ENCODE measurements around the gene FBXO45.
"Not testable (repeated sequence)": the region's sequence is repeated elsewhere in the genome, so short reads cannot be mapped to it uniquely, and the experiment has no call there.

FBXO45 gene, protein sequence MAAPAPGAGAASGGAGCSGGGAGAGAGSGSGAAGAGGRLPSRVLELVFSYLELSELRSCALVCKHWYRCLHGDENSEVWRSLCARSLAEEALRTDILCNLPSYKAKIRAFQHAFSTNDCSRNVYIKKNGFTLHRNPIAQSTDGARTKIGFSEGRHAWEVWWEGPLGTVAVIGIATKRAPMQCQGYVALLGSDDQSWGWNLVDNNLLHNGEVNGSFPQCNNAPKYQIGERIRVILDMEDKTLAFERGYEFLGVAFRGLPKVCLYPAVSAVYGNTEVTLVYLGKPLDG

DNA sequence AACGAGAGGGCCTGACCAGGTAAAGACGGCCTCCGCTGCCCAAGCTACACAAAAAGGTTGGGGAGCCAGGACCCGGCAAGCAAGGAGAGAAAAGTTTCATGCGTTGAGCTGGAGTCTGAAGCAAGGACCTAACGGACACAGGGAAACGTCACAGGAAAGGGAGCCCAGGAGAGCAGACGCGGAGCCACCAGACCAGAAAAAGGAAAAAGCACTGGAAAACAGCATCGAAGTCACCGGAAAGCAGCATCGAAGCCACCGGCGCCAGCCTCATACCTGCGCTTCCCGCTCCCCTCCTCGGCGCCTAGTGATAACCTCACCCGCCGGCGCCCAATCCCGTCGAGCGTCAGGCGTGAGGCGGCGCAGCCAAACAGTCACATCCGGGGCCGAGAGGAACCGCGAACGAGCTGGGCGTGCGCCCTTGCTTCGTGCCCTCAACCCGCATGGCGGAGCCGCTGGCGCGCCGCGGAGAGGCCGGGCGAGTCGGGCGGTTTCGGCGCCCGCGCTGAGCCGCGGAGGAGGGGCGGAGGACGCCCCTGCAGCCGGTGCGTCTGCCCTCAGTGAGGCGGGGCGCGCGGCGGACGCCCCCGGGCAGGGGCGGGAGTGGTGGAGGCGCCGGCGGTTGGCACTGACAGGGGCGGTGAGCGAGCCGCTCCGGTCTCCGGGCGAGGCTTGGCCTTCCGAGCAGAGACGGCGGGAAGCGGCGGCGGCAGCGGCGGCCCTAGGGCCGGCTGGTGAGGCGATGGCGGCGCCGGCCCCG lies at the start of gene FBXO45, which contains the start of gene WDR53:
Gene FBXO45, plus strand, starts transcription at position 415 of the 757 bp plus-strand sequence. Its CDS starts 325 bp downstream, at position 740.
Gene WDR53, minus strand, starts transcription at position 309 of the 757 bp plus-strand sequence. CDS start 7,079 bp downstream, outside the sequence.
- FAIRE-seq, result peak; percentile 93
- DNase-seq (ENCODE audit: insufficient read length, low spot score), result peak; percentile 97

DNA sequence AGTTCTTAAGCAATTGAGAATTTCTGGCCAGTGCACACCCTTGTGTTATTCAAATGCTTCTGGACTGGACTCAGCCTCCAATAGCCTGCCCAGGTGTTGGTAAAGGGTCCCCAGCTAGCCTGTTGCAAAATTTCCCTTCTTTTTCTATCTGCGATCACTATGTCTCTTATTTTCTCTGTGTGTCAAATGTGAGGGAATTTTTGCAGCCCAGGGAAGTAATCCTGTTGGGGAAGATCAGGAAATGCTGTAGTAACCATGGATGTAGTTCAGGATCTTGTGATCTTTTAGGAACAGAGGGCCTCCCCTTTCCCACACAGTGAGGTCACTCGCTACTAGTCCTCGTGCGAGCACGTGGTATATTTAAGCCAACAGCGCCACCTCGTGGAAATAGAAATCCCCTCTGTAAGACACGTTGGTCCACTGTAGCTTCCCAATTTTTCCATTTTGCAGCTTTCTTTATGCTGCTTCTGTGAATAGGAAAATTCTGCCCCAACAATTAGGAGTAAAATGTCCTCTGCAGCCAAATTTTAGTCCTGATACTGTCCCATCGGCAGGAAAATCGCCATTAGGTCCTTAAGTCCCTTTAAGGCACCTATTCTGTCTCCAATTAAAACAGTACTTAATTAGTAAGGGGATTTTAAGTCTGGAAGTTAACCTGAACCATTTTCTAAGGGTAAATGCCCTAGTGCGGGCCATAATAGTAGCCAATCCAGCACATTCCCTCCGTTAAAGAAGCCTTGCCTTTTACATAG lies 49.3 kb upstream of the FBXO45 start:
- FAIRE-seq (peak; percentile 26), DNase-seq (ENCODE audit: insufficient read length, low spot score) (no peak)

DNA sequence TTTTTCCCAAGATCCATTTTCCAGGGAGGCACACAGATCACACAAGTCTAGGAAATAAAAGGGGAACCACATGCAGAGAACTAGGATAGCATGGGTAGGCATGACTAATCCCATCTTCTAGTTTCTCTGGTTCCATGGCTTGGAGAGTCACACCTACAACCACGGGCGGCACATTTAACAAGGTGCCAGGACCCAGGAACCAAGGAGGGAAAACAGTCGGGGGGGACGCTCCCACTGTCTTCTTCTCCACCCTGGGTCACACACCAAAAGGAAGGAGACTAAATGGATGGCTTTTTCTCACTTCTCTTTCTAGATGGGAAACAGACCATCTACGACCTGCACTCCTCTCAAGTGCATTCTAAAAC lies 48.8 kb upstream of the FBXO45 start:
- DNase-seq (ENCODE audit: insufficient read length, low spot score), result no peak
- FAIRE-seq, result no peak

DNA sequence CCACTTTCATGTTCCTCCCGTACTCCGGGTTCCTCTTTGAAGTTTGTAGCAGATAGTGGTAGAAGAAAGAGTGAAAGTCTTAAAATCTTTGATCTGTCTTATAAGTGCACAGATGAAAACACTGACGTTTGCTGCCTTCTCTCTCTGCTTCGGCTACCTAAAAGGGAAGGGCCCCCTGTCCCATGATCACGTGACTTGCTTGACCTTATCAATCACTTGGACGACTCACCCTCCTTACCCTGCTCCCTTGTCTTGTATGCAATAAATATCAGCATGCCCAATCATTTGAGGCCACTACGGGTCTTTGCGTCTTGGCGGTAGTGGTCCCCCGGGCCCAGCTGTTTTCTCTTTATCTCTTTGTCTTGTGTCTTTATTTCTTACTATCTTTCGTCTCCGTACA lies 47.2 kb upstream of the FBXO45 start:
- not testable (repeated sequence) for FAIRE-seq

DNA sequence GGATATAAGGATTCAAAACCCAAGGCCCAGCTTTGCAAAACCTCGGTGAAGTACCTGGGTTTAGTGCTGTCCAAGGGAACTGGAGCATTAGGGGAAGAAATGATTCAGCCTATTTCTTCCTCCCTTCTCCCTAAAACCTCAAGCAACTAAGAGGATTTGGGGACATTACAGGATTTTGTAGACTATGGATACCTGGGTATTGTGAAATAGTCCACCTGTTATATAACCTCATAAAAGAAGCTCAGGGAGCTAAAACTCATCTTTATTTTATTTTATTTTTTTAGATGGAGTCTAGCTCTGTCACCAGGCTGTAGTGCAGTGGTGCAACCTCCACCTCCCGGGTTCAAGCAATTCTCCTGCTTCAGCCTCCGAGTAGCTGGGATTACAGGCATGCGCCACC lies 44.6 kb upstream of the FBXO45 start:
- DNase-seq (ENCODE audit: insufficient read length, low spot score), result no peak
- FAIRE-seq, result no peak

More for the DNA sequence above, 47.2 kb upstream of the FBXO45 start:
- not testable (repeated sequence) for DNase-seq (ENCODE audit: insufficient read length, low spot score)

DNA sequence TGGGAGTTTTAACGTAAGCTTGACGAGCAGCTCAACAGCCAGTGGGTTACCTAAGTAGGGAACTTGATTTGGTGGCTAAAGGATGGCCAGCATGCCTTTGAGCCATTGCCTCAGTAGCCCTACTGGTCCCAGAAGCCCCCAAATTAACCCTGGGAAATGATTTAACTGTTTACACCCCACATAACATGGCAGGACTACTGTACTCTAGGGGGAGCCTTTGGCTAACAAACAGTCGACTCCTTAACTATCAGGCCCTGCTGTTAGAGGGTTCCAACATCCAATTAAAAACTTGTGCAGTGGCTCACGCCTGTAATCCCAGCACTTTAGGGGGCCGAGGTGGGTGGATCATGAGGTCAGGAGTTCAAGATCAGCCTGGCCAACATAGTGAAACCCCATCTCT lies 43.9 kb upstream of the FBXO45 start:
- DNase-seq (ENCODE audit: insufficient read length, low spot score), result no peak
- no peak for FAIRE-seq

DNA sequence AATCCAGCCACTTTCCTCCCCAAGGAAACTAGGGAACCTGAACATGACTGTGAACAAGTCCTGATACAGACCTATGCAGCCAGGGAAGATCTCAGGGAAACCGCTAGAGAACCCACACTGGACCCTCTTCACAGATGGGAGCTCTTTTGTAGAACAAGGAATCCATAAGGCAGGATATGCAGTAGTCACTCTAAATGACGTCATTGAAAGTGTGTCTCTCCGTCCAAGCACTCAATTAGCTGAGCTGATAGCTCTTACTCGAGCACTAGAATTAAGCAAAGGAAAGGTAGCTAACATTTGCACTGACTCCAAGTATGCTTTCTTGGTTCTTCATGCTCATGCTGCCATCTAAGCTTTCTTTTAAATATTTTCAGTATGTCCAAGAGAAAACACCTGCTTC lies 43.3 kb upstream of the FBXO45 start:
- DNase-seq (ENCODE audit: insufficient read length, low spot score), result no peak
- no peak for FAIRE-seq

DNA sequence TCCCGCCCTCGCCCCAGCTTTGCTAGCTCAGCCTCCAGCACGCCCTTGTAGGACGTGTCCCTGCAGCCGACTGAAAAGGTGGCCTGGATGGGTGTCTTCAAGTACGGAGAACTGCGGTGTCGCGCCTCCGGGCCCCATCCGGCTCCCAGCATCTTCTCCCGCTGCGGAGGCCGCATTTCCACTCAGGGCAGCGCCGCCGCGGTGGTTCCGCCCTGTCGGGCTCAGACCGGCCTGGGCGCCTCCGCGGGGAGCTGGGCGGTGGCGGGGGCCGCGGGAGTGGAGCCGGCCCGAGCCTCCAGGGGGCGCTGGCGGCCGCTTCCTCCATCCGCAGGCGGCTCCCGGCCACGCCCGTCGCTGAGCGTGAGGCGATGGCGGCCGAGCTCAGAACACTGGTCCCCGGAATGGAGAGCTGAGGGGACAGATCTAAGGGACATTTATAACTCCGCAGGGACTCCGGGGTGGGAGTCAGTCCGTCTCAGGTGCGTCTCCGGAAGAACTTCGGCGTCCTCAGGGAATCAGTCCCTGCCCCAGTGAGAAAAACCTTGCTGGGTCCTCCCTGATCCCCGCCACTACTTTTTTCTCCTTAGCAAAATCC lies 39.7 kb upstream of the FBXO45 start:
- FAIRE-seq, result peak; percentile 81
- peak; percentile 97 for DNase-seq (ENCODE audit: insufficient read length, low spot score)

DNA sequence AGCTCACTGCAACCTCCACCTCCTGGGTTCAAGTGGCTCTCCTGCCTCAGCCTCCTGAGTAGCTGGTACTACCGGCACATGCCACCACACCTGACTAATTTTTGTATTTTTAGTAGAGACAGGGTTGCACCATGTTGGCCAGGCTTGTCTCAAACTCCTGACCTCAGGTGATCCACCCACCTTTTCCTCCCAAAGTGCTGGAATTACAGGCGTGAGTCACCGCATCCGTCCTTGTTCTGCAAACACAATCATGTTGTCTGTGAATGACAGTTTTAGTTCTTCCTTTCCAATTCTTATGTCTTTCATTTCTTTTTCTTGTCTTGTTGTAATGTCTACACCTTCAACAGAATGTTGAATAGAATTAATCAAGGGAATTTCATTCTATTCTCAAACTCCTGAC lies 37.0 kb upstream of the FBXO45 start:
- DNase-seq (ENCODE audit: insufficient read length, low spot score) (no peak), FAIRE-seq (no peak)

DNA sequence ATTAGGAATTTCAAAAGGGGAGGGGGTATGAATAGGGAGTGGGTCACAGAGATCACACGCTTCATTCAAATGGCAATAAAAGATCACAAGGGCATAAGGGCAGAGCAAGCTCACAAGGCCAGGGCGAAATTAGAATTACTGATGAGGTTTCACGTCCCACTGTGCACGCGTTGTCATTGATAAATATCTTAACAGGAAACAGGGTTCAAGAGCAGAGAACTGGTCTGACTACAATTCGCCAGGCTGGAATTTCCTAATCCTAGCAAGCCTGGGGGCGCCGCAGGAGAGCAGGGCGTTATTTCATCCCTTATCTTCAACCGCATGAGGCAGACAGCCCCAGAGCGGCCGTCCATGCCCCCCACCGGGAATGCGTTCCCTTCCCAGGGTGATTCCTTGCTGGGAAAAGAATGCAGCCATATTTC lies 35.2 kb upstream of the FBXO45 start:
- no peak for DNase-seq (ENCODE audit: insufficient read length, low spot score)

DNA sequence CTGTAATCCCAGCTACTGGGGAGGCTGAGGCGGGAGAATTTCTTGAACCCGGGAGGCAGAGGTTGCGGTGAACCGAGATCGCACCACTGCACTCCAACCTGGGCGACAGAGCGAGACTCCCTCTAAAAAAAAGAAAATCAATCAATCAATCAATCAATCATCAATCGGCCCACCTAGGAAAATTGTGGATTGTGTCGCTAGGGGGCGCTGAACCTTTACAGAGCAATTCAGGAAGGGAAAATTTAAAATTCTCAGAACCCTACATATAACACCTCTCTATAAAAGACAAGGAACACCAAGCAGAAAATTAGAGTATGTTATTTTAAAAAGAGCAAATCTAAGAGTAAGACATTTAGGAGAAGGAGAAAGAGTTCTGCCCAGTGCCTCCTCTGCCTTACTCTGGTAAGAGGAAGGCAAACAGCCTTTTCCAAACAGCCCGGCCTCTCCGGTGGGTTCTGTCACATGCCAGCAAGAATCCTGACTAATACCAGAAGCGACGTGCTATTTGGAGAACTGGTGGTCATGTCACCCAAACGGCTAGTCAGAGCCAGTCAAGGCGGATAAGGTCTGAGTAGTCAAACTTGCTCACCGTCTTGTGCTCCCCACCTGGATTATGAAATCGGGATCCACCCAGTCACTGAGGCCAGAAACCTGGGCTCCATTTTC lies 31.0 kb upstream of the FBXO45 start:
- DNase-seq (ENCODE audit: insufficient read length, low spot score) (peak; percentile 37), FAIRE-seq (no peak)

More for the DNA sequence above, 35.2 kb upstream of the FBXO45 start:
- FAIRE-seq, result no peak

DNA sequence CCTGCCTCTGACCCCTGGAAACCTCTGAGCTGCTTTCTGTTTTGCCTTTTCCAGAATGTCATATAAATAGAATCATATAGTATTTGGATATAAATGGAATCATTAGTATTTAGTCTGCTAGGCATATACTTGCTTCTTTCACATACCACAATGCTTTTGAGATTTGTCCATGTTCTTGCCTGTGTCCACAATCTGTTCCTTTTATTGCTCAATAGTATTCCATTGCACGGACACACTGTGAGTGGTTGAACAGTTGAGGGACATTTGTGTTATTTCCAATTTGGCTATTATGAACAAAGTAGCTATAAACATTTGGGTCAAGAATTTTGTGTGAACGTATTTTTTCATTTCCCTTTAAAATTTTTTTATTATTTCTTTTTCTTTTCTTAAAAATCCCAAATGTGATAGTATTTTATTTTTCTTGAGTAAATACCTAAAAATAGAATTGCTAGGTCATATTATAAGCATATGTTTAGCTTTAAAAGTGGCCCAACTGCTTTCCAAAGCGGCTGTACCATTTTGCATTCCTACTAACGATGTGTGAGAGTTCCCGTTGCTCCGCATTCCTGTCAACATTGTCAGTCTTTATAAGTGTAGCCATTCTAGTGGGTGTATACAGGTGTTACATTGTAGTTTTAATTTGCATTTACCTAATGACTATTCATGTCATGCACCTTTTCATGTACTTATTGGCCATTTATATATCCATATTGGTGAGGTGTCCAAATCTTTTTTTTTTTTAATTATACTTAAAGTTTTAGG lies 26.6 kb upstream of the FBXO45 start:
- FAIRE-seq (no peak), DNase-seq (ENCODE audit: insufficient read length, low spot score) (no peak)

DNA sequence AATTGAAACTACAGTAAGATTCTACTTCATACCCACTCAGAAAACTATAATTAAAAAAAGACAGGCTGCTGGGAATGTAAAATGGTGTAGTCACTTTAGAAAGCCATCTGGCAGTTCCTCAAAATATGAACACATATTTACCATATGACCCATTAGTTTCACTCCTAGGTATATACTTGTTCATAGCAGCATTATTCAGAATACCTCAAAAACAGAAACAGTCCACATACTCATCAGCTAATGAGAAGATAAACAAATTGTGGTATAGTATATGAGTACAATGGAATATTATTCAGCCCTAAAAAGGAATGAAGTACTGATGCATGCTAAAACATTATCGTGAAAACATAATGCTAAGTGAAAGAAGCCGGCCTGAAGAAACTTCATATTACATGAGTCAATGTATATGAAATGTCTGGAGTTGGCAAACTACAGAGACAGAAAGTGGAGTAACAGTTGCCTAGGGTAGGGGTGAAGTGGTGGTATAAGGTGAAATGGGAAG lies 23.9 kb upstream of the FBXO45 start:
- no peak for FAIRE-seq
- no peak for DNase-seq (ENCODE audit: insufficient read length, low spot score)

DNA sequence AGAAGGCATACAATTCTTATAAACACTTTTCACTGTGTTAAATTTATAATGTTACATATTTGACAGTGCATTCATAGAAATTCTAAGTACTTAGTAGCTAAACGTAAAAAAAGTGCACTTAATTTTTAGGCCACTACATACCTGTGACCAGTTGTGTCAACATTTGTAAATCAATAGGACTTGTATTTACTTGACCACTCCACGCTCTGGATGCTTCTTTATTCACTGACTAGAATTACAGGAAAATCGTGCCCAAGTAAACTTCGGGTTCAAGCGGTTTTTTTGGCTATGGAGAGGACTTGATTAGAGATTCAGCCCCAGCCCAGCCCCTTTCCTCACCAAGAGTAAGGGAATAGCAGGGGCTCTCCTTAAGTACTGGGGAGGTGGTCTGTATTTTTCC lies 21.9 kb upstream of the FBXO45 start:
- DNase-seq (ENCODE audit: insufficient read length, low spot score) (no peak), FAIRE-seq (no peak)

DNA sequence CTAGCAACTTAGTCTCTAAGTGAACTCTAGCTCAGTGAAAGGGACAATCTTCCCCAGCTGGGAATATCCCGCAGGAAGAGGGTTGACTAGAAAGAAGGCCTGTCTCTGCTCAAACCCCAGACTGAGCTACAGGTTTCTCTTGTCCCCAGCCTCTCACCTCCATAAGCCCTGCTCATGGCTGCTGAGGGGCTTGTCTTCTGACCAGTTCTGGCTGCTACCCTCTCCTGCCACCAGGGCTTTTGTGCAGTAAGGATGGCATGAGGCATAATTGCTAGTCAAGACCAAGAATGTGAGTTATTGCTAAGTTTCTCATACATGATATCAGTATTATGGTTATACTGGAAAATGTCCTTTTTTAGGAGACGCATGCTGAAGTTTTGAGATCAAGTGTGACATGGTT lies 21.4 kb upstream of the FBXO45 start:
- FAIRE-seq (no peak), DNase-seq (ENCODE audit: insufficient read length, low spot score) (no peak)

DNA sequence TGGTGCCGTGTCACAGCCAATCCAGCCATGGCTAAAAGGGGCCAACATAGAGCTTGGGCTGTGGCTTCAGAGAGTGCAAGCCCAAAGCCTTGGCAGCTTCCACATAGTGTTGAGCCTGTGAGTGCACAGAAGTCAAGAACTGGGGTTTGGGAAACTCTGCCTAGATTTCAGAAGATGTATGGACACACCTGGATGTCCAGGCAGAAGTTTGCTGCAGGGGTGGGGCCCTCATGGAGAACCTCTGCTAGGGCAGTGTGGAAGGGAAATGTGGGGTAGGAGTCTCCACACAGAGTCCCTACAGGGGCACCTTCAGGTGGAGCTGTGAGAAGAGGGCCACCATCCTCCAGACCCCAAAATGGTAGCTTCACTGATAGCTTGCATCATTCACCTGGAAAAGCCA lies 19.1 kb upstream of the FBXO45 start:
- not testable (repeated sequence) for DNase-seq (ENCODE audit: insufficient read length, low spot score)

DNA sequence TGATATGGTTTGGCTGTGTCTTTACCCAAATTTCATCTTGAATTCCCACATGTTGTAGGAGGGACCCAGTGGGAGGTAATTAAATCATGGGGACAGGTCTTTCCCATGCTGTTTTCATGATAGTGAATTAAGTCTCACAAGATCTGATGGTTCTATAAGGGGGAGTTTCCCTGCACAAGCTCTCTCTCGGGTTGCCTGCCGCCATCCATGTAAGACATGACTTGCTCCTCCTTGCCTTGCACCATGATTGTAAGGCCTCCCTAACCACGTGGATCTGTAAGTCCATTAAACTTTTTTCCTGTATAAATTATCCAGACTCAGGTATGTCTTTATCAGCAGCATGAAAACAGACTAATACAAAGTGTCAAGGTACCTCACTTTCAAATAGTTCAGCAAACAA lies 18.3 kb upstream of the FBXO45 start:
- not testable (repeated sequence) for FAIRE-seq; DNase-seq (ENCODE audit: insufficient read length, low spot score)

More for the DNA sequence above, 19.1 kb upstream of the FBXO45 start:
- not testable (repeated sequence) for FAIRE-seq

DNA sequence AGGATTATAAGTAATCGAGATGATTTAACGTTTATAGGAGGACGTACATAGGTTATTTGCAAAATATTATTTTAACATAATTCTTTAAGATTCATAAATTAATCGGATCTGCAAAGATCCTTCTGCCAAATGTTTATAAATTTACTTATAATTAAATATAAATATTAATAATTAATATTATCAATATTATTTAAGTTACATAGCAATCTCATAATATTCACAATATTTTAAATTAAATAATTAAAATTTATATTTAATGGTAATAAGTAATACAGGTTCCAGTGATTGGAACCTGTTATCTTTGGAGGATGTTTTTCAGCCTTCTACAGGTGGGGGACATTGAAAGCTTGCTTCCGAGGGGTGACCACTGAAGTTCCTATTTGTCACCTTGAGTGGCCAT lies 16.2 kb upstream of the FBXO45 start:
- FAIRE-seq, result no peak

DNA sequence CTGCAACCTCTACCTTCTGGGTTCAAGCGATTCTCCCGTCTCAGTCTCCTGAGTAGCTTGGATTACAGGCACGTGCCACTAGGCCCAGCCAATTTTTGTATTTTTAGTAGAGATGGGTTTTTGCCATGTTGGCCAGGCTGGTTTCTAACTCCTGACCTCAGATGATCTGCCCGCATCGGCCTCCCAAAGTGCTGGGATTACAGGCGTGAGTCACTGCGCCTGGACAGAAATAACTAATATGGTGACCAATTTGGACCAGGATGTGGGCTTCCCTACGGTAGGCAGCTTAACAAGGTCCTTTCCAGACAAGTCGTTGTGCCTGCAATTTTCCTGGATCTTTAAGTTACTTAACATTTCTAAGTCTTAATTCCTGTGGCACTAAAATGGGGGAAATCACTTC lies 14.9 kb upstream of the FBXO45 start:
- DNase-seq (ENCODE audit: insufficient read length, low spot score), result no peak

More for the DNA sequence above, 16.2 kb upstream of the FBXO45 start:
- DNase-seq (ENCODE audit: insufficient read length, low spot score), result no peak

More for the DNA sequence above, 14.9 kb upstream of the FBXO45 start:
- no peak for FAIRE-seq
